HEK293 (cell line): ENCODE measurements around the gene LAMB1.

Source experiments
- BCL11B ChIP-seq: fragments of 450-650 bp; formaldehyde crosslinking; IDR thresholded peaks from 2 replicates; pipeline ENCODE4 v1.5.1; 2016; ENCODE audit warnings: low read depth, missing biosample characterization, missing genetic modification characterization
- EGR2 ChIP-seq: fragments of 450-650 bp; formaldehyde crosslinking; IDR thresholded peaks from 2 replicates; pipeline ENCODE4 v1.5.1; 2016; ENCODE audit warnings: low read depth, missing biosample characterization, missing genetic modification characterization
- GLI2 ChIP-seq: fragments of 450-650 bp; formaldehyde crosslinking; IDR thresholded peaks from 2 replicates; pipeline ENCODE4; 2017; ENCODE audit warnings: missing biosample characterization, missing genetic modification characterization, low read depth, borderline replicate concordance
- HOXC10 ChIP-seq: sonication (generic); formaldehyde crosslinking; IDR thresholded peaks from 2 replicates; pipeline ENCODE4 v1.8.1; 2023; ENCODE audit warnings: mild to moderate bottlenecking, missing genetic modification reagents
- KLF1 ChIP-seq: fragments of 450-650 bp; formaldehyde crosslinking; IDR thresholded peaks from 2 replicates; pipeline ENCODE4 v1.5.1; 2016; ENCODE audit warnings: missing biosample characterization, missing genetic modification characterization
- KLF8 ChIP-seq: fragments of 450-650 bp; formaldehyde crosslinking; IDR thresholded peaks from 2 replicates; pipeline ENCODE4 v1.5.1; 2016; ENCODE audit warnings: missing biosample characterization, missing genetic modification characterization
- RBAK ChIP-seq: fragments of 450-650 bp; formaldehyde crosslinking; IDR thresholded peaks from 2 replicates; pipeline ENCODE4 v1.5.1; 2016; ENCODE audit warnings: missing biosample characterization, missing genetic modification characterization
- REPIN1 ChIP-seq: fragments of 450-650 bp; formaldehyde crosslinking; IDR thresholded peaks from 2 replicates; pipeline ENCODE4 v1.5.1; 2017; ENCODE audit warnings: missing biosample characterization, missing genetic modification characterization, low read depth
- SCRT2 ChIP-seq: fragments of 450-650 bp; formaldehyde crosslinking; IDR thresholded peaks from 2 replicates; pipeline ENCODE4 v1.5.1; 2016; ENCODE audit warnings: missing biosample characterization, missing genetic modification characterization
- ZBTB7A ChIP-seq: fragments of 450-650 bp; formaldehyde crosslinking; IDR thresholded peaks from 2 replicates; pipeline ENCODE4 v1.5.1; 2016; ENCODE audit warnings: low read depth, missing biosample characterization, missing genetic modification characterization
- ZEB2 ChIP-seq: fragments of 450-650 bp; formaldehyde crosslinking; IDR thresholded peaks from 2 replicates; pipeline ENCODE4 v1.5.1; 2016; ENCODE audit warnings: missing biosample characterization, missing genetic modification characterization
- ZIC2 ChIP-seq: fragments of 450-650 bp; formaldehyde crosslinking; IDR thresholded peaks from 2 replicates; pipeline ENCODE4 v1.5.1; 2016; ENCODE audit warnings: missing biosample characterization, missing genetic modification characterization
- ZNF157 ChIP-seq: fragments of 450-650 bp; formaldehyde crosslinking; IDR thresholded peaks from 2 replicates; pipeline ENCODE4 v1.5.1; 2016; ENCODE audit warnings: missing biosample characterization, missing genetic modification characterization
- ZNF184 ChIP-seq: fragments of 450-650 bp; IDR thresholded peaks from 2 replicates; pipeline ENCODE4 v1.5.1; 2018; ENCODE audit warnings: missing biosample characterization, mild to moderate bottlenecking, missing genetic modification characterization
- ZNF211 ChIP-seq: fragments of 450-650 bp; formaldehyde crosslinking; IDR thresholded peaks from 2 replicates; pipeline ENCODE4 v1.5.1; 2016; ENCODE audit warnings: low read depth, missing biosample characterization, missing genetic modification characterization
- ZNF24 ChIP-seq: fragments of 450-650 bp; formaldehyde crosslinking; IDR thresholded peaks from 2 replicates; pipeline ENCODE4 v1.5.1; 2016; ENCODE audit warnings: missing biosample characterization, missing genetic modification characterization
- ZNF302 ChIP-seq: fragments of 450-650 bp; formaldehyde crosslinking; IDR thresholded peaks from 2 replicates; pipeline ENCODE4 v1.5.1; 2016; ENCODE audit warnings: missing biosample characterization, missing genetic modification characterization, low read depth
- ZNF366 ChIP-seq: fragments of 450-650 bp; formaldehyde crosslinking; conservative IDR thresholded peaks from 2 replicates; pipeline ENCODE4 v1.5.1; 2016; ENCODE audit warnings: missing biosample characterization, missing genetic modification characterization
- ZNF404 ChIP-seq: fragments of 450-650 bp; formaldehyde crosslinking; IDR thresholded peaks from 2 replicates; pipeline ENCODE4 v1.5.1; 2017; ENCODE audit warnings: missing biosample characterization, missing genetic modification characterization
- ZNF555 ChIP-seq: fragments of 450-650 bp; formaldehyde crosslinking; conservative IDR thresholded peaks from 2 replicates; pipeline ENCODE4 v1.5.1; 2017; ENCODE audit warnings: missing biosample characterization, mild to moderate bottlenecking, missing genetic modification characterization, inconsistent platforms
- ZNF558 ChIP-seq: fragments of 450-650 bp; formaldehyde crosslinking; IDR thresholded peaks from 2 replicates; pipeline ENCODE4 v1.5.1; 2016; ENCODE audit warnings: missing biosample characterization, missing genetic modification characterization
- ZNF600 ChIP-seq: fragments of 450-650 bp; formaldehyde crosslinking; IDR thresholded peaks from 2 replicates; pipeline ENCODE4 v1.5.1; 2016; ENCODE audit warnings: missing biosample characterization, missing genetic modification characterization
- ZNF623 ChIP-seq: fragments of 450-650 bp; formaldehyde crosslinking; IDR thresholded peaks from 2 replicates; pipeline ENCODE4 v1.5.1; 2016; ENCODE audit warnings: missing biosample characterization, missing genetic modification characterization
- ZNF654 ChIP-seq: fragments of 450-650 bp; formaldehyde crosslinking; IDR thresholded peaks from 2 replicates; pipeline ENCODE4 v1.5.1; 2016; ENCODE audit warnings: low read depth, missing biosample characterization, missing genetic modification characterization
- ZNF658 ChIP-seq: fragments of 450-650 bp; formaldehyde crosslinking; IDR thresholded peaks from 2 replicates; pipeline ENCODE4; 2016; ENCODE audit warnings: missing biosample characterization, missing genetic modification characterization
- ZNF664 ChIP-seq: fragments of 450-650 bp; formaldehyde crosslinking; IDR thresholded peaks from 2 replicates; pipeline ENCODE4 v1.5.1; 2016; ENCODE audit warnings: missing biosample characterization, missing genetic modification characterization
- ZNF747 ChIP-seq: fragments of 450-650 bp; formaldehyde crosslinking; IDR thresholded peaks from 2 replicates; pipeline ENCODE4 v1.5.1; 2016; ENCODE audit warnings: missing biosample characterization, missing genetic modification characterization
- ZXDB ChIP-seq: fragments of 450-650 bp; formaldehyde crosslinking; IDR thresholded peaks from 2 replicates; pipeline ENCODE4 v1.5.1; 2016; ENCODE audit warnings: missing biosample characterization, missing genetic modification characterization
- TF ChIP-seq, protein P1 (sequence below): fragments of 450-650 bp; formaldehyde crosslinking; IDR thresholded peaks from 2 replicates; pipeline ENCODE4 v1.5.1; 2016; ENCODE audit warnings: missing biosample characterization, missing genetic modification characterization
- TF ChIP-seq, protein P2 (sequence below): fragments of 450-650 bp; formaldehyde crosslinking; conservative IDR thresholded peaks from 2 replicates; pipeline ENCODE4 v1.5.1; 2016; ENCODE audit warnings: low read depth, missing biosample characterization, missing genetic modification characterization
- TF ChIP-seq, protein P3 (sequence below): fragments of 450-650 bp; formaldehyde crosslinking; IDR thresholded peaks from 2 replicates; pipeline ENCODE4 v1.5.1; 2017; ENCODE audit warnings: missing biosample characterization, mild to moderate bottlenecking, missing genetic modification characterization, moderate library complexity
- TF ChIP-seq, protein P4 (sequence below): fragments of 450-650 bp; formaldehyde crosslinking; IDR thresholded peaks from 2 replicates; pipeline ENCODE4 v1.5.1; 2016; ENCODE audit warnings: missing biosample characterization, missing genetic modification characterization

LAMB1 gene

DNA sequence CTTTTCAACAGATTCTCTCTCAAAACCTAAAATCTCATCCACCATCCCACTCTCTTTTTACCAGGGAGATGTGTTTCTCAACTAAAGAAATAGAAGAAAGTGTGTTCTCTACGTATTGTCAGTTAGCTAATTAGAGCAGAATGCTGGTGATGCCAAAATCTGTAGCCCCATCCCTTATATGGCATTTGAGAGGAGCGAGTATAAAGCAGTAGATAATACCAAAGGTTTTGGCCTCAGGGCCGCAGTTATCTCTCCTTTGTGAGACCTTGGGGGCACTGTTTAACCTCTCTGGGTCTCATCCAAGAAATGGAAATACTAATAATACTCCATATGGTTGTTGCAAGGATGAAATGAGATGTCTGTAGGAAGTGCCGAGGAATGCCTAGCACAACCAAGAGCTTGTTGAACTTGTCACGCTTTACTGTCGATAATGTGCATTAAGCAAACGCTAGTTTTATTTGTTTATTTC lies 112.4 kb downstream of the LAMB1 start (continued):
- TF ChIP-seq, protein P1, sequence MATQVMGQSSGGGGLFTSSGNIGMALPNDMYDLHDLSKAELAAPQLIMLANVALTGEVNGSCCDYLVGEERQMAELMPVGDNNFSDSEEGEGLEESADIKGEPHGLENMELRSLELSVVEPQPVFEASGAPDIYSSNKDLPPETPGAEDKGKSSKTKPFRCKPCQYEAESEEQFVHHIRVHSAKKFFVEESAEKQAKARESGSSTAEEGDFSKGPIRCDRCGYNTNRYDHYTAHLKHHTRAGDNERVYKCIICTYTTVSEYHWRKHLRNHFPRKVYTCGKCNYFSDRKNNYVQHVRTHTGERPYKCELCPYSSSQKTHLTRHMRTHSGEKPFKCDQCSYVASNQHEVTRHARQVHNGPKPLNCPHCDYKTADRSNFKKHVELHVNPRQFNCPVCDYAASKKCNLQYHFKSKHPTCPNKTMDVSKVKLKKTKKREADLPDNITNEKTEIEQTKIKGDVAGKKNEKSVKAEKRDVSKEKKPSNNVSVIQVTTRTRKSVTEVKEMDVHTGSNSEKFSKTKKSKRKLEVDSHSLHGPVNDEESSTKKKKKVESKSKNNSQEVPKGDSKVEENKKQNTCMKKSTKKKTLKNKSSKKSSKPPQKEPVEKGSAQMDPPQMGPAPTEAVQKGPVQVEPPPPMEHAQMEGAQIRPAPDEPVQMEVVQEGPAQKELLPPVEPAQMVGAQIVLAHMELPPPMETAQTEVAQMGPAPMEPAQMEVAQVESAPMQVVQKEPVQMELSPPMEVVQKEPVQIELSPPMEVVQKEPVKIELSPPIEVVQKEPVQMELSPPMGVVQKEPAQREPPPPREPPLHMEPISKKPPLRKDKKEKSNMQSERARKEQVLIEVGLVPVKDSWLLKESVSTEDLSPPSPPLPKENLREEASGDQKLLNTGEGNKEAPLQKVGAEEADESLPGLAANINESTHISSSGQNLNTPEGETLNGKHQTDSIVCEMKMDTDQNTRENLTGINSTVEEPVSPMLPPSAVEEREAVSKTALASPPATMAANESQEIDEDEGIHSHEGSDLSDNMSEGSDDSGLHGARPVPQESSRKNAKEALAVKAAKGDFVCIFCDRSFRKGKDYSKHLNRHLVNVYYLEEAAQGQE (tag by site-specific recombination): no peak
- TF ChIP-seq ZNF555 (tag by site-specific recombination) (no peak), ZNF664 (tag by site-specific recombination) (peak; percentile 74), ZNF558 (no peak), ZEB2 (tag by site-specific recombination) (no peak), ZNF211 (no peak), ZNF658 (tag by site-specific recombination) (no peak), ZNF302 (tag by site-specific recombination) (no peak), SCRT2 (no peak), EGR2 (tag by site-specific recombination) (no peak), ZXDB (tag by site-specific recombination) (no peak), ZNF747 (tag by site-specific recombination) (no peak), ZNF600 (no peak), RBAK (tag by site-specific recombination) (no peak), REPIN1 (peak; percentile 56; the same call in 1 of the 2 replicates), GLI2 (0 out of 2 replicates have a peak, but pooled peaks have one; percentile 23), ZNF184 (tag by site-specific recombination) (0 out of 2 replicates have a peak, but pooled peaks have one; percentile 17), ZNF24 (tag by site-specific recombination) (no peak), ZNF404 (tag by site-specific recombination) (no peak), ZNF623 (tag by site-specific recombination) (no peak), ZNF157 (no peak), KLF8 (no peak), ZNF654 (tag by site-specific recombination) (no peak), BCL11B (no peak), ZBTB7A (no peak), HOXC10 (CRISPR knock-in tag) (no peak), KLF1 (tag by site-specific recombination) (no peak), ZIC2 (tag by site-specific recombination) (no peak), ZNF366 (tag by site-specific recombination) (no peak)
- TF ChIP-seq, protein P2, sequence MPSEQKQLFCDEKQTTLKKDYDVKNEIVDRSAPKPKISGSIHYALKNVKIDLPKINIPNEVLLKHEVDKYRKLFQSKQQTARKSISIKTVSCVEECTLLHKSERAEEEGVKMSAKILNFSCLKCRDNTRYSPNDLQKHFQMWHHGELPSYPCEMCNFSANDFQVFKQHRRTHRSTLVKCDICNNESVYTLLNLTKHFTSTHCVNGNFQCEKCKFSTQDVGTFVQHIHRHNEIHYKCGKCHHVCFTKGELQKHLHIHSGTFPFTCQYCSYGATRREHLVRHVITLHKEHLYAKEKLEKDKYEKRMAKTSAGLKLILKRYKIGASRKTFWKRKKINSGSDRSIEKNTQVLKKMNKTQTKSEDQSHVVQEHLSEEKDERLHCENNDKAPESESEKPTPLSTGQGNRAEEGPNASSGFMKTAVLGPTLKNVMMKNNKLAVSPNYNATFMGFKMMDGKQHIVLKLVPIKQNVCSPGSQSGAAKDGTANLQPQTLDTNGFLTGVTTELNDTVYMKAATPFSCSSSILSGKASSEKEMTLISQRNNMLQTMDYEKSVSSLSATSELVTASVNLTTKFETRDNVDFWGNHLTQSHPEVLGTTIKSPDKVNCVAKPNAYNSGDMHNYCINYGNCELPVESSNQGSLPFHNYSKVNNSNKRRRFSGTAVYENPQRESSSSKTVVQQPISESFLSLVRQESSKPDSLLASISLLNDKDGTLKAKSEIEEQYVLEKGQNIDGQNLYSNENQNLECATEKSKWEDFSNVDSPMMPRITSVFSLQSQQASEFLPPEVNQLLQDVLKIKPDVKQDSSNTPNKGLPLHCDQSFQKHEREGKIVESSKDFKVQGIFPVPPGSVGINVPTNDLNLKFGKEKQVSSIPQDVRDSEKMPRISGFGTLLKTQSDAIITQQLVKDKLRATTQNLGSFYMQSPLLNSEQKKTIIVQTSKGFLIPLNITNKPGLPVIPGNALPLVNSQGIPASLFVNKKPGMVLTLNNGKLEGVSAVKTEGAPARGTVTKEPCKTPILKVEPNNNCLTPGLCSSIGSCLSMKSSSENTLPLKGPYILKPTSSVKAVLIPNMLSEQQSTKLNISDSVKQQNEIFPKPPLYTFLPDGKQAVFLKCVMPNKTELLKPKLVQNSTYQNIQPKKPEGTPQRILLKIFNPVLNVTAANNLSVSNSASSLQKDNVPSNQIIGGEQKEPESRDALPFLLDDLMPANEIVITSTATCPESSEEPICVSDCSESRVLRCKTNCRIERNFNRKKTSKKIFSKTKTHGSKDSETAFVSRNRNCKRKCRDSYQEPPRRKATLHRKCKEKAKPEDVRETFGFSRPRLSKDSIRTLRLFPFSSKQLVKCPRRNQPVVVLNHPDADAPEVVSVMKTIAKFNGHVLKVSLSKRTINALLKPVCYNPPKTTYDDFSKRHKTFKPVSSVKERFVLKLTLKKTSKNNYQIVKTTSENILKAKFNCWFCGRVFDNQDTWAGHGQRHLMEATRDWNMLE (tag by site-specific recombination): no peak
- TF ChIP-seq, protein P3, sequence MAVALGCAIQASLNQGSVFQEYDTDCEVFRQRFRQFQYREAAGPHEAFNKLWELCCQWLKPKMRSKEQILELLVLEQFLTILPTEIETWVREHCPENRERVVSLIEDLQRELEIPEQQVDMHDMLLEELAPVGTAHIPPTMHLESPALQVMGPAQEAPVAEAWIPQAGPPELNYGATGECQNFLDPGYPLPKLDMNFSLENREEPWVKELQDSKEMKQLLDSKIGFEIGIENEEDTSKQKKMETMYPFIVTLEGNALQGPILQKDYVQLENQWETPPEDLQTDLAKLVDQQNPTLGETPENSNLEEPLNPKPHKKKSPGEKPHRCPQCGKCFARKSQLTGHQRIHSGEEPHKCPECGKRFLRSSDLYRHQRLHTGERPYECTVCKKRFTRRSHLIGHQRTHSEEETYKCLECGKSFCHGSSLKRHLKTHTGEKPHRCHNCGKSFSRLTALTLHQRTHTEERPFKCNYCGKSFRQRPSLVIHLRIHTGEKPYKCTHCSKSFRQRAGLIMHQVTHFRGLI (tag by site-specific recombination): no peak
- TF ChIP-seq, protein P4, sequence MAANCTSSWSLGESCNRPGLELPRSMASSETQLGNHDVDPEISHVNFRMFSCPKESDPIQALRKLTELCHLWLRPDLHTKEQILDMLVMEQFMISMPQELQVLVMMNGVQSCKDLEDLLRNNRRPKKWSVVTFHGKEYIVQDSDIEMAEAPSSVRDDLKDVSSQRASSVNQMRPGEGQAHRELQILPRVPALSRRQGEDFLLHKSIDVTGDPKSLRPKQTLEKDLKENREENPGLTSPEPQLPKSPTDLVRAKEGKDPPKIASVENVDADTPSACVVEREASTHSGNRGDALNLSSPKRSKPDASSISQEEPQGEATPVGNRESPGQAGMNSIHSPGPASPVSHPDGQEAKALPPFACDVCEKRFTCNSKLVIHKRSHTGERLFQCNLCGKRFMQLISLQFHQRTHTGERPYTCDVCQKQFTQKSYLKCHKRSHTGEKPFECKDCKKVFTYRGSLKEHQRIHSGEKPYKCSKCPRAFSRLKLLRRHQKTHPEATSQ (tag by site-specific recombination): no peak
